Thyroid gland (tissue), 4 donors: Measurements from ENCODE around the gene FGGY. TPM values are rescaled to one million over a fixed set of nuclear protein-coding genes. Genes with fewer than 3 reads are reported as not detected.

Experiments used
- DNase-seq, 2 donors: peaks; one replicate each; pipeline ENCODE4 v3.0.0-alpha.2; 2019
- H3K27ac ChIP-seq, 3 donors: fragments of 200-600 bp; sonication (generic); 1 replicate in 2 of 3; 2 replicates in 1 of 3; pipeline ENCODE4 v1.5.1; 2016 to 2019; ENCODE audit warnings: mild to moderate bottlenecking in 1 of 3, moderate library complexity in 1 of 3
- H3K27me3 ChIP-seq: fragments of 200-600 bp; sonication (generic); one replicate; pipeline ENCODE4 v1.5.1; 2019
- H3K36me3 ChIP-seq, 2 donors: fragments of 200-600 bp; sonication (generic); one replicate each; pipeline ENCODE4 v1.5.1; 2016 to 2019
- H3K4me1 ChIP-seq, 2 donors: fragments of 200-600 bp; sonication (generic); one replicate each; pipeline ENCODE4 v1.5.1; 2017 to 2019
- H3K4me3 ChIP-seq, 3 donors: fragments of 200-600 bp; sonication (generic); replicated peaks in 1 of 3; 1 replicate in 2 of 3; 2 replicates in 1 of 3; pipeline ENCODE4 v1.5.1; 2016; ENCODE audit warnings: mild to moderate bottlenecking in 1 of 3
- H3K9me3 ChIP-seq: fragments of 200-600 bp; sonication (generic); one replicate; pipeline ENCODE4 v1.5.1; 2017
- CTCF ChIP-seq, 6 experiments: fragments of 200-600 bp in 3 of 6; fragments of 450-650 bp in 3 of 6; sonication (generic) in 3 of 6; IDR thresholded peaks; one replicate each; pipeline ENCODE4 v1.5.1; 2016 to 2019; ENCODE audit warnings: antibody characterized with exemption in 6 of 6, mild to moderate bottlenecking in 2 of 6, inconsistent platforms in 1 of 6, moderate library complexity in 1 of 6
- POLR2A ChIP-seq, 2 donors: fragments of 450-650 bp; IDR thresholded peaks; one replicate each; pipeline ENCODE4 v1.6.1; 2017; ENCODE audit warnings: antibody characterized with exemption in 2 of 2, mild to moderate bottlenecking in 2 of 2, moderate library complexity in 1 of 2
- WGBS, 2 donors: methylation state at CpG; one replicate each; pipeline ENCODE4 v1.1.5; 2017; 5-methylcytosine and 5-hydroxymethylcytosine counted together
- intact Hi-C: fragments of 100-400 bp; cut with DNase I; formaldehyde crosslinking; loops from one replicate; pipeline ENCODE4 v1.15.1; 2023
- total RNA-seq, 4 donors: library from RNA; depleted of rRNA; stranded (reverse); fragments of >200 nt; gene quantifications; one replicate each; pipeline ENCODE4 v1.2.3, GENCODE V29; 2016

Gene FGGY
- total RNA-seq, 4 donors from 2014 or later: 24.6 to 46.1 (median 36.4) TPM

- intact Hi-C loops: no loop called here
- WGBS, 2 donors: 65 to 75% methylated on average over 2 of the region's 2 CpGs
- no peaks in the 10 kb centered on the region for H3K27me3 ChIP-seq
- H3K4me3 ChIP-seq: no peak overlapping the region
- no peaks in the 10 kb centered on the region for H3K9me3 ChIP-seq
- peaks cover 16 to 21% of the 10 kb centered on the region in 2 donors for H3K4me1 ChIP-seq
- DNase-seq: no peak
- no peak overlapping the region for H3K27ac ChIP-seq
- TF ChIP-seq POLR2A (IDR thresholded peaks at IDR 0.05): no peak
- TF ChIP-seq CTCF (IDR thresholded peaks at IDR 0.05): no peak
- H3K36me3 ChIP-seq: no peaks in the 10 kb centered on the region
These were observed 3.7 kb upstream of the FGGY start for GRCh38 chr1:59293206-59293605.

GRCh38 chr1:59293849-59294248 is 3.0 kb upstream of the FGGY start:
- 94 to 96% methylated on average over 11 to 12 of the region's 12 CpGs for WGBS, 2 donors
- TF ChIP-seq CTCF (IDR thresholded peaks at IDR 0.05) (no peak), POLR2A (IDR thresholded peaks at IDR 0.05) (no peak)
- Histone ChIP-seq H3K36me3 (no peaks in the 10 kb centered on the region), H3K27me3 (no peaks in the 10 kb centered on the region), H3K27ac (no peak overlapping the region), H3K4me3 (no peak overlapping the region), H3K4me1 (peaks cover 16 to 27% of the 10 kb centered on the region in 2 donors), H3K9me3 (no peaks in the 10 kb centered on the region)
- DNase-seq: no peak
- intact Hi-C loops: no loop called here

DNA sequence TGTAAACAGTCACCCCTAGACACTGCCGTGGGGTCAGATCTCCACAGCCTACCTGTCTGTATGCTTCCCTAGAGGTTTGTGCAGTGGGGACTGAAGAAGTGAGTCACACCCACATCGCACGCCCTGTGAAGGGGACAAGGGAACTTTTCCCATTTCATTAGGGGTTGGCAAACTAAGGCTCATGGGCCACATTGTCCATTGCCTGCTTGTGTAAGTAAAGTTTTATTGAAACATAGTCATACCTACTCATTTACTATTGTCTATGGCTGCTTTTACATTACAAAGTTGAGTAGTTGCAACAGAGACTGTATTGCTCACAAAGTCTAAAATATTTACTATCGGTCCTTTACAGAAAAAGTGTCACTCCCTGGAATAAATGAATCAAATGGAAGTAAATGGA is 2.5 kb upstream of the FGGY start:
- no peaks in the 10 kb centered on the region for H3K9me3 ChIP-seq
- intact Hi-C loops: no loop called here
- H3K36me3 ChIP-seq: no peaks in the 10 kb centered on the region
- no peak for DNase-seq
- WGBS, 2 donors: 94 to 97% methylated on average over 4 of the region's 4 CpGs
- H3K4me3 ChIP-seq: no peak overlapping the region
- peaks cover 16 to 27% of the 10 kb centered on the region in 2 donors for H3K4me1 ChIP-seq
- no peak overlapping the region for H3K27ac ChIP-seq
- TF ChIP-seq CTCF (IDR thresholded peaks at IDR 0.05): no peak
- no peak for TF ChIP-seq POLR2A (IDR thresholded peaks at IDR 0.05)
- no peaks in the 10 kb centered on the region for H3K27me3 ChIP-seq

GRCh38 chr1:59295618-59296017 is 1.3 kb upstream of the FGGY start:
- no peaks in the 10 kb centered on the region for H3K9me3 ChIP-seq
- no peaks in the 10 kb centered on the region for H3K27me3 ChIP-seq
- intact Hi-C loops: no loop called here
- no peaks in the 10 kb centered on the region for H3K36me3 ChIP-seq
- H3K4me3 ChIP-seq: peak overlapping the region in 1 of 3 donors; percentile 35
- H3K27ac ChIP-seq: peak overlapping the region; percentile 91 to 98 (median 96)
- DNase-seq: no peak
- TF ChIP-seq CTCF (IDR thresholded peaks at IDR 0.05) (no peak), POLR2A (IDR thresholded peaks at IDR 0.05) (no peak)
- peaks cover 16 to 22% of the 10 kb centered on the region in 2 donors for H3K4me1 ChIP-seq
- WGBS, 2 donors: 53 to 61% methylated on average over 4 of the region's 4 CpGs

DNA sequence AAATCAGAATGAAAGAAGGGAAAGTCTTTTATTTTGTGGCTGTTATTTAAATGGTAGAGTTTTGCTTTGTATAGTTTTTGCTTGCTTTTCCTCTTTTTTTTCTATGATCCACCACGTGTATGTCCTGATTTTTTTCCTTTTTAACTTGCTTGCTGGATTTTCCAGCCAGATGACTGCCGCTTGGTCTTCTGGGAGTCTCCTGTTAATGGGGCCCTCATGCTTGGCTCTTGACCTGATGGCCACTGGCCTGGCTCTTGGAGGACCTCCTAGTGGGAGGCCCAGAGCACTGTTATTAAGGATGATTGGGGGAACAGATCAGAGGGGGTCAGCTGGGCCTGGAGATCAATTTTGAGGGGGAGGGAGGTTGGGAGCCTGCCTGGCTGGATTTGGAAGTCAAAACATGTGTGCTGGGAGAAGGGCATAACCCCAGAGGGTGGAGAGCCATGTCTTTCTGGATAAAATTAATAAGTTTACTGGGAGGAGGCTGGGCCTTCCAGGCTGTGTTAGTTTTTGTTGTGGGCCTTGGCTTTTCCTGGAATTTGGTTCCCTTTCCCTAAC is 1.2 kb downstream of the FGGY start:
- no peaks in the 10 kb centered on the region for H3K36me3 ChIP-seq
- H3K4me1 ChIP-seq: peaks cover 16 to 22% of the 10 kb centered on the region in 2 donors
- no peaks in the 10 kb centered on the region for H3K27me3 ChIP-seq
- no peak for TF ChIP-seq CTCF (IDR thresholded peaks at IDR 0.05)
- no peak for TF ChIP-seq POLR2A (IDR thresholded peaks at IDR 0.05)
- H3K9me3 ChIP-seq: no peaks in the 10 kb centered on the region
- H3K4me3 ChIP-seq: no peak overlapping the region
- intact Hi-C loops: no loop called here
- peak overlapping the region; percentile 16 to 98 (median 96) for H3K27ac ChIP-seq
- WGBS, 2 donors: 50 to 64% methylated on average over 2 of the region's 2 CpGs
- DNase-seq: peak; percentile 23 to 31
